Hematopoietic multipotent progenitor cell treated with erythropoietin and hydrocortisone succinate and interleukin-3 and kit ligand, for 6 days (in vitro differentiated cells): ENCODE results near the gene SALL2.

Experiments
- DNase-seq: peaks from one replicate; pipeline ENCODE4 v3.0.0-alpha.2; 2015

Gene SALL2

DNA sequence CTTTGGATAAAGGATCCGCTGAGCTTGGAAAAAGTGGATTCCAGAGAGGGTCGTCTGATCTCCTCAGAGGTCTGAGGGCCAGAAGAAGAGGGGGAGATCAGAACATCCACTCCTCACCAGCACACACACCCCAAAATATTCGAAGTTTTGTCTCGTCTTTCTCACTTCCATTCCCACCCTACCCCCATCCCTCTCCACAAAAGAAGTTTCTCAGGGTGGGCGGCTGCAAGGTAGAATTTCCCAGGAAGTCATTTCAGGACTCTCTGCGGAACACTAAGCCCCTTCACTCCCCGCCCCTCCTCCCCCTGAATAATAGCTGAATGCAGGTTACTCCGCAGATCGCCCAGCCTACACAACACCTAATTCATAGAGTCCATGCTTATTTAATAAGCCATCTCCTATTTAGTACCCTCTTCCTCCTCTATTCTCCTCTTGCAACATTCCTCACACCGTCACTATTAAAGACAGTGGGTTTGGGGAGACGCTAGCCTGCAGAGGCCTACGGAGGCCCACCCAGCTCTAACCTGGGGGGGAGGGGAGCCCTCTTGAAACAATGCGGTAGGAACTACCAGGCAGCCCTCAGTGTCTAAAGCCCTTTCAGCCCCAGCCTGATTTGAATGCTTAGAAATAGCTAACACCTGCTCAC is 649 bp upstream of the SALL2 start:
- DNase-seq = peak; percentile 62

DNA sequence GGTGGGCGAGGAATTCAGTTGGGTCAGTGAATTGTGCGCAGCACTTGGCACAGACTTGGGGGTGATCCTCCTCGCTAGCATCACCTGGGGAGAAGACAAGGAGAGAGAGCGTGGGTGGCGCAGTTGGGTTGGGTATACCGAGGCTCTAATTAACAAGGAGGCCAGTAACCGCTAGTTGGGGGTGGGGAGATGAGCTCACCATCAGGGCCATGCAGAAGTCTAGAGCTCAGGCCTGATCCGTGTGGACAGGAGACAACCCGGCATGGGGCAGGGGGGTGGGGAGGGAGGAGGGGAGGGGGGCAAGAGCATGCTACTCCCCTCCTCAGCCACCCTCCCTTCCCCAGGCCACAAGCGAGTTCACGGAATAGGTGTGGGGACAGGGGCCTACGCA is 580 bp downstream of the SALL2 start:
- no peak for DNase-seq

DNA sequence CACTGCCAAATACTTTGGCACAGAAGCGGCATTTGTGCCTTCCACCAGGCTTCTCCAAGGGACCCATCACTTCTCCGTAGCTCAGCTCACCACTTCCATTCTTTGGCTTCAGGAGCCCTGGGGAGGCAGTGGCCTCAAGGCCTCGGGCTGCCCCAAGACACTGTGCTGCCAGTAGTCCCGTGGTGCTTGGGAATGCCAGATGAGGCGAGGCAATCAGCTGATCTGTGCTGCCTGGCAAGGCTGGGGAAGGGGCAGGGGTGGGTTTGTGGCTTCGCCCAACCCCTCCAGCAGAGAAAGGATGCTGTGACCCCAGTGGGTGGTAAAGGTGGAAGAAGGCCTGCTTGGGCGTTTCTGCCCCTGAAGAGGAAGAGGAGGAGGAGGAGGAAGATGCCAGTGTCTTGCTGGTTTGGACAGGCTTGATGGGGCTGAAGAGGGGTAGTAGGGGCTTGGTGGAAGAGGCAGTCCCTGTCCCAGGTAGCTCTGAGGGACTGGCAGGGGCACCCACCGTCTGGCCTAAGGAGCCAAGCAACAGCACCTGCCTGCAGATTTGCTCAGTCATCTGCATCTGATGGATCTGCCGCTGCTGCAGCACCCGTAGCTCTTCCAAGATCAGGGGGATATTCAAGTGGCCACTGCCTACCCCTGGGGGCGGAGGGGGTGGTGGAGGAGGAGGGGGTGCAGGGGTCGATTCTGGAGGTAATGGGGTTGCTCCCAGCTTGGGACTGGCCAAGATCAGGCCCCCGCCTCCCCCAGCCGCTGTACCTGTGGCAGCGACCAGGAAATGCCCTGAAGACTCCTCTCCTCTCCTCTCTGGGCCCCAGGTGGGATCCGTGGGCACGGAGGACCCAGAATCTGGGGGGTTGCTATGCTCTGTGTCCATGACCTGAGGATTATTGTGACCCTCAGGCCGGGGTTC is 1.3 kb downstream of the SALL2 start:
- DNase-seq = no peak

DNA sequence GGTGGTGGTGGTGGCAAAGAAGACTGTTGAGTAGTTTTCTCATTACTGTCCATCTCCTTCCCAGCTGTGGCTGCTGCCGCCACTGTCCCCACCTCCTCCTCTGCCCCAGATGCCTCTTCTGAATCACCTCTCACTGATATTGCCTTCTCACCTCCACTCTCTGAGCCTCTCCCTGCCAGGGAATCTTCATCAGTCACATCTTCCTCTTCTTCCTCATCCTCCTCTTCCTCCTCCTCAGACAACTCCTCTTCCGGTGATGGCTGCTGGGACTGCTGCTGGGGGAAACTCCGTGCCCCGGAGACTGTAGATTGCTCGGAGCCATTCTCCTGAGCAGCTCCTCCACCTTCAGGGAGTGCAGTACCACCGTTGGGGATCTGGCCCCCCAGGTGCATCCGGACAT is 2.9 kb downstream of the SALL2 start:
- DNase-seq = no peak

DNA sequence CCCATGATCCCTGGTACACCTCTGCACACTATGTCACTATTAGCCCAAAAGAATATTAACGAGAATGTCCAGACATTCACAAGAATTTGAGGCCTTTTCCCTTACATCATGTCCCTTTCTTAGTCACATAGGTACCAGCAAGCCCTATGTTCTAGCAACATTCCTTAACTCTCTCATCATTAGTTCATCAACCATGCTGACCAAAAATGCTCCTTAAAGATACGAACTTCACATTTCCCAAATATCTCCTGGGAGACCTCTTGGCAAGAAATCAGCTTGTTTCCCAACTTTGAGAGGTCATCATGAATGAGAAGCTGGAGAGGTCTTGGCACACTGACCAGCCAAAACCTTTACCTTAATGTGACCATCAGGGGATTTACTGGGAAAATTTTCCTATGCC is 4.6 kb downstream of the SALL2 start:
- DNase-seq = no peak

DNA sequence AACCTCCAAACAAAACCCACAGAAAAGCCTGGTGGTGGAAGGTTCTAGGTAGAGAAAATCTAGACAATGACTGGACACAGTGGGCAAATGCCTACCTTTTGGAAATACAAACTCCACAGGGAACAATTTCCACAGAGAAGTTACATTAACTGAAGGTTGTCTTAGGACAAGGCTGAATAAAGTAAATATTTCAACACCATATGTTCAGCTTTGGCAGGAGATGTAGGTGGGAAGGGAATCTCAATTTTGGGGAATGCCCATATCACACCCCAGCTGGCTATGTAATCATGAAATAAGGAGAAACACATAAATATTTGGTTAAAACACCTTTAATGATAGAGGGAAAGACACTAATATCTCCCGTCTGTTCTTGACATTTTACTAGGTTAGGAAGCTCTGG is 5.4 kb downstream of the SALL2 start:
- no peak for DNase-seq

DNA sequence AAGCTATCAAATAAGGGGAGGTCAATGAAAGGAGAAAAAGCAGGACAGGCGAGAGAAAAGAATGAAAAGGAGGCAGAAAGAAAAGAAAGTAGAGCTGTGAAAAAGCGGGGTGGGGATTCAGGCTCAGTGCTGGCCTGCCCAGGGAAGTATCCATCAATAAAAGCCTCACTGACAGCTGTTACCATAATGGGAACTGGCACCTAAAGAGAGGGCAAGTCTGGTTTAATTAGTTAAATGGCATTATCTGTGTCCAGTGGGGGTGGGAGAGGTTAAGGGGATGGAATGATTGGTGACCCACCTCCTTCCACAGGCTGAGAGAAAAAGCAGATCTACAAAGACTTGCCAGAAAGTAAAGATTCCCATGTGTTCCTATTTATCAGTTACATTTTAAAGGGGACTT is 7.4 kb downstream of the SALL2 start:
- DNase-seq = no peak

DNA sequence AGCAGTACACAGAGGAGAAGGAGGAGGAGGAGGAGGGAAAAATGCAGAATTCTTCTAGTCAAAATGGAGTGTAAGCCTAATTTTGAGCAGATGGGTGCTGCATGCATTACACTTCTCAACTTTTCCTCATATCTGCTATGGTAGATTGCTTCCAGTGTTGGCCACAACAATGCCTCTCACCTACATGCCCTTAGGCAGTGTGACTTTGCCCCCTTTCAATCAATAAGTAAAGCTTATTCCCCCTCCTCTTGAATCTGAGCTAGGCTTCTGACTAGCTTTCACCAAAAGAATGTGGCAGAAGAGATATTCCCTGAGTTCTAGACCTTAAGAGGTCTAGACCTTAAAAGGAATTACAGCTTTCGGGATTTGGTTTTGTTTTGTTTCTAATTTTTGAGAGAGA is 11.8 kb downstream of the SALL2 start:
- DNase-seq = no peak

DNA sequence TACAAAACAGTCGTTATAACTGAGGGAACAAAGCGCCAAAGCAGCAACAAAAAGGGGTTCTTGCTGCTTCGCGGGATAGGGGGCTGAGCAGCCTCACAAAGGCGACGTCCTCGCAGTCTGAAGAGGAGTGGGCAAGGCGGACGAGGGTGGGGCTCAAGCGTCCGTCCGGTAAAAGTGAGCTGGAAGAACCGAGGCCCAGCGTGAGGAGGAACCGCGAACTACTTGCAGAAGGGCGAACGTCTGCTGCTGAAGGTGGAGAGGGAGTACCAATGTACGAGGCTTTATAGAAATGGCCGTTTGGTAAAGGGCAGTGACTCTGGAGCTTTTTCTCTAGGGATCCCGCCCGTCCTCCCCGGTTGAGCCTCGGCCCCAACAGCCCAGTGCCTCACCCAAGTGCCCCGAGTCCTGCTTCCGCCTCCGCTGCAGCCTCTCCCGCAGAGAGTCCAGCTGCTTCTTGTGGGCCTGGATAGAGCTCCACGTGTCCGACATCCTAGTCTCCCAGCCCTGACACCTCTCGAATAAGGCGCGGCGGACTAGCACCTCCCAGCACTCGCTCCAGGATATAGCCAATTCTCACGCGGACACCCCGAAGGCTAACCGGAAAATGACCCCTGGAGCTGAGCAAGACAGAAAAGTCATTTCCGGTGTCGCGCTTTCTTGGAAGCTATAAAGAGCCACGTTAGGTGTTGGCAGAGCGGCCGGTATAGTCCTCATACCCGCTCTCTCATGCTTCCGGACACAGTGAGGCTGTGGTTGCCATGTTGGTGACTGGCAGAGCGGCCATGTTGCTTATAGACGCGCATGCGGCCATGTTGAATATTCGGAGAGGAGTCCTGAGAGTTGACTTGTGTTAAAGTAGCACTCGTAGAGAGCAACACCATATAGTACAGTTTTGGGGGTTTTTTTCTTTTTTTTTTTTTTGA is 15.2 kb downstream of the SALL2 start, which contains the start of gene METTL3:
TSS of gene METTL3 (minus strand) at position 606 of the 923 bp plus-strand sequence. CDS start at position 489, 117 bp downstream.
- peak; percentile 100 for DNase-seq

DNA sequence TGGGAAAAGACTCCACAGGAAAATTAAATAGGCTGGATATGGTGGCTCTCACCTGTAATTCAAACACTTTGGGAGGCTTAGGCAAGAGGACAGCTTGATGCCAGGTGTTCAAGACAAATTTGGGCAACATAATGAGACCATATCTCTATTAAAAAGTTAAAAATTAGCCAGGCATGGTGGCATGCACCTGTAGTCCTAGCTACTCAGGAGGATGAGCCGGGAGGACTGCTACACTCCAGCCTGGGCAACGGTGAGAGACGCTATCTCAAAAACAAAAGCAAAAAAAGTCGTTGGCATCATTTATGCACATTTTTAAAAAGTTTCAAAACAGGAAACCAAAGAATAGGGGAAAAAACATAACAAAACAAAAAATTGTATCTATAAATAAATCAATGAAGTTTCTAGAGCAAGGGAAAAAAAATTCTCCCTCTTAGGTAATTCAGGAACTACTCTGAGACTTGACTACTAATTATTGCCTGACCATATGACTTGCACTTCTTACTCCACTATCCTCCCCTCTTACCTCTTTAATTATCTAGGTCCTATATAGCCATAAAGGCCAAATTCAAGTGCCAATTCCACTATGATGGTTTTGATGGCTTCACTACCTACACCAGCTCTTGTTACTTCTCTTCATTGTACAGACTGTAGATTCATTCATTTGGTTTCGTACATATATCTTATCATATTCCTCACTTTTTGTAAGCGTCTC is 16.6 kb downstream of the SALL2 start:
- DNase-seq = peak; percentile 23

DNA sequence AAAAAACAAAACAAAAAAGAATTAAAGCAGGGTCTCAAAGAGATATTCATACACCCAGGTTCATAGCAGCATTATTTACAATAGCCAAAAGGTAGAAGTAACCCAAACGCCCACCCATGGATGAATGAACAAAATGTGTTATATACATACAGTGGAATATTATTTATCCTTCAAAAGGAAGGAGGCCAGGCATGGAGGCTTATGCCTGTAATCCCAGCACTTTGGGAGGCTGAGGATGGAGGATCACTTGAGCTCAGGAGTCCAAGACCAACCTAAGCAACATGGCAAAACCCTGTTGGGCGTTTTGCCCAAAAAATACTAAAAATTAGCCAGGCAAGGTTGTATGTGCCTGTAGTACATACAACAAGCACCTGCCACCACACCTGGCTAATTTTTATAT is 19.6 kb downstream of the SALL2 start:
- DNase-seq = no peak

DNA sequence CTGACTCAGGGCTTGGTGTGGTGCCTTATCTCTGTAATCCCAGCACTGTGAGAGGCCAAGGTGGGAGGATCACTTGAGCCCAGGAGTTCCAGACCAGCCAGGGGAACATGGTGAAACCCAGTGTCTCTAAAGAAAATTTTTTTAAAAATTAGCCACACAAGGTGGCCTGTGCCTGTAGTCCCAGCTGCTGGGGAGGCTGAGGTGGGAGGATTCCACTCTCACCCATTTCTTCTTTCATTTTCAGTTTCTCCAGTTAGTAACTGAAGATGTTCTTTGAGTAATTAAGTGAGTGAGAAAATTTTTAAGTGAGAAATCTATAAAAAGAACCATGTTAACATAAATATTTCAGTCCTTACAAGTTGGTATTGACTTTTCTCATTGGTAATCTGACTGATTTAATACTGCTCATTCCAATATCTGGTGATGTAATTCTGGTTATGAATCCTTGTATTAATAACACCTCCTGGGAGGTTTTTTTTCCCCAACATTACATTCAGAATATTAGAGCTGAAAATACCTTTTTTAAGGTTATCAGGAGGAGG is 21.1 kb downstream of the SALL2 start:
- DNase-seq = peak; percentile 29

DNA sequence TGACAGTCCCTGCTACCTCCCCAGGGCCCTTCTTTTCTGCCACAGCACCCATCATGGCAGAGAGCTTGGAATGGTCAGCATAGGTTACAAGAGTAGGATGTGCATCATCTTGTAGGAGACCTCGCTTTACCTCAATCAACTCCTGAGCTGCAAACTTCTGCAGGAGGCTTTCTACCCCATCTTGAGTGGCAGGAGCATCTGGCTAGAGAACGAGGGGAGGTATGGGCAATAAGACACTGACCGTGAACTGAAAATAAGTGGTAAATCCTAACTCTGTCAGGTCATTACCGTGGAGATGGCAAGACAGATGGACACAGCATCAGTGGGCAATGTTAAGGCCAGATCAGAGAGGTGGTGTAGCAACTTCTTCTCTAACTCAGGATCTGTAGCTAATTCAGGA is 22.8 kb downstream of the SALL2 start:
- DNase-seq = no peak

DNA sequence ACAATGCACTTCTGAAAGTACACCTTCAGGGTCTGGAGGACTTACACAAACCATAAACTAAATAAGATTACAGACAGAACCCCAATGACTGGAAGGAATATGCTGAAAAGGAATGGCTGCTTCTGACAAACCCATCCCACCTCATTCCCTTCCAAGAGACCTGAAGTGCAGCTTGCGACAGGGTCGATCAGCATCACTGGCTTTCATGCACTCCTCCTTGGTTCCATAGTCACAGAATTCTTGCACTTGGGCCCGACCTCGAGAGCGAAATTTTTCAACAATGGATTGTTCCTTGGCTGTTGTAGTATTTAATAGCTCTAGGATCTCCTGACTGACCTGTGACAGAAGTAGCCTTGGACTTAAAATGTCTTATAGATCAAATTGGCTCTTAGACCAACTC is 24.6 kb downstream of the SALL2 start:
- no peak for DNase-seq

DNA sequence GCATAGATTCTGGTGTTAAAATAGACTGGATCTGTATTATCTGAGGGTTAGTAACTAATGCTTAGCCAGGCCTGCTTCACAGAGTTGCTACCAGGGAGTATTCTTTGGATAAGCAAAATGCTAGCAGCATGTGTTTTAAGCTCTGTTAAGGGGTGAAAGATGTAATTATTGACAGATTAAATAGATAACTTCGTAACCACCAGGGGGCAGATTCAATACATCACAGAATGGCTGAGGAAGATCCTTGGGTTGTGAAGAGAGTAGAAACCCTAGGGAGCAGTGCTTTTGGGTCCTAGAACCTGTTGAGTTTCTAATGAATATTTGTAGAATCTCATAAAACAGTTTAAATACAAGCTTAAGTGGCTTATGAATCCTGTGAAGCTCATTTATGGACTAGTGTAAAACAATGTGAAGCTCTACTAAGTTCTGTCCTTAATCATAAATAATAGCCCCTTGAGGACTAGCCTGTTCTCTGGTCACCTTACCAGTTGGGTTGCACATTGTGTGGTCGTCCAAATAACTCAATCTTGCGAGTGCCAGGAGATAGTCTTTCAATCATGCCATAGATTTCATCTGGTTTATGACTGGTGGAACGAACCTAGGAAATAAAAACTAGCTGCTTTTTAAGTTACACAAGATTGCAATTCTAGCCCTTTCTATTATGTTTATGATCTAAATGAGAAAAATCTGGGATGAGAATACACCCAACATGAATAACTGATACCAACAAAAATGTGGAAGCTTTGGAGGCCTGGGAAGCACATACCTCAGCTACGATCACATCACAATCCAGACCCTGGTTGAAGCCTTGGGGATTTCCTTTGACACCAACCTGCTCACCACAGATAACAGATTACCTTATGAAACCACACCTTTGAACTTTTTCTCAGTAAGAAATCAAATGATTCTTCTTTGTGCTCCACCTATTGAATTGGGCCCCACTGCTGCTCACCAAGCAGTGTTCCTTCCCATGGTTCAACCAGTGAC is 27.3 kb downstream of the SALL2 start:
- DNase-seq = peak; percentile 88

DNA sequence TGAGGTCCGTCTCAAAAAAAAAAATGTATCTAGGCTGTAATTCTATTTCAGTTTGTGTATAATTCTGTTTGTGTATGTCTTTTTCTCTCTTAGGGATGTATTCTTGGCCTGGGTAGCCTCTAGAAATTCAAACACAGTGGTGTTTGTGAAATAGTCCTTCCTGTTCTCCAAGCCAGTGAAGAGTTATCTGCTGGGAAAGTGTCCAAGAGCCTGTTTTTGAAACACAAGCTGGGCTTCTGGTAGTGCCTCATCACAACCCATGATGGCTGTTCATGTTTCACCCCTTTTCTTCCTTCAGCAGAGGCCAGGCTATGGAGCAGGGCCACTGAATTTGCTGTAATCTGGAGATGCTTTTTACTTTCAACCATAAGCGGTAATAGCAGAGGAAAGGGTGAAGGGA is 29.7 kb downstream of the SALL2 start:
- DNase-seq = no peak

DNA sequence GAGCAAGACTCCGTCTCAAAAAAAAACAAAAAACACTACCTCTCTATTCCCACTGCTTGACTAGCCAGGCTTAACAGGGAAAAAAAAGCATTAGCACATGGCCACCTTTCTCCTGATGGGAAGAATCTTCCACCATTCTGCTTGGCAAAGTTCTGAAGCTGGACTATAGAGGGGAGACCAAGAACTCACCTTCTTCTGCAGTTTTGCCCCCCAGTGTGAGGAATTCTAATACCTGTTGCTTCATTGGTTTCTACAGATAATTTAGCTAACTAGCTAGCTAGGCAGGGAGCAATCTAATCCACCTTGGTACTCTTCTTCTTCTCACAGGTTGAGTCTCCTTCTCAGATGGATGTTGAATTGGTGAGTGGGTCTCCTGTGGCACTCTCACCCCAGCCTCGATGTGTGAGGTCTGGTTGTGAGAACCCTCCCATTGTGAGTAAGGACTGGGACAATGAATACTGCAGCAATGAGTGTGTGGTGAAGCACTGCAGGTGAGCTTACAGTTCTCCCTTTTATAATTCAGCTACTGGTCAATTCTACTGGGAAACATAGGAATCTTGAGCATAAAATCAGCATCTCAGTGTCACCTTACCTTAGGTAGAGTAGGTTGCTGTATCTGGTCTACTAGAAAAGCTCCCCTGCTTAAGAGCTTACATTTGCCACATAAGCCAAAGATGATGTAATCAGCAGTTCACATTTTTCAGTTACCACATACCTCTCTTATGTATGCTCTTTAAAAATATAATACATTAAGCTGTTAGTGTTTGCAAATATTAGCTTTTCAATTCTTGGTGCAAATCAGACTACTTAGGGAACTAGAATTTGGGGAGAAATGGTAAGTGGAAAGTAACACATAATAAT is 31.0 kb downstream of the SALL2 start:
- DNase-seq = no peak

DNA sequence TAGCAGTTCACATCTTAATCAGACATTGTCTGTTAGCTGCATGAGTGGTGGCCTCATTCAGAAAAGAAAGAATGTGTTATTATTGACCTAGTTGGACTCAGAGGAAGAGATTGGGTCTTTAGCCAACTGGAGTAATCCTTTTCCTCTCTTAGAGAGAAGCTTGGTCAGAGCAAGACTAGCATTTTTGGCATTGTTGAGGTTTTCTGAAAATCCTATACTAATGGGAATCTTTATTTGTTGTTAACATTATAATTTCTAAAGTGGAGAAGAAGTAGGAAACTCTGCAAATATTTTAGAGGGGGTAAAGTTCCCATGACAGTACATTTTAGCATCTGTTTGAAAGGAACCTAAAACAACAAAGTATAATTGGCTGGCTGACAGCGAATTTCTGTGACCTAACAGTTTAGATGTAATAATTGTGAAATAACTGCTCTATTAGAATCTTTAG is 39.5 kb downstream of the SALL2 start:
- no peak for DNase-seq

DNA sequence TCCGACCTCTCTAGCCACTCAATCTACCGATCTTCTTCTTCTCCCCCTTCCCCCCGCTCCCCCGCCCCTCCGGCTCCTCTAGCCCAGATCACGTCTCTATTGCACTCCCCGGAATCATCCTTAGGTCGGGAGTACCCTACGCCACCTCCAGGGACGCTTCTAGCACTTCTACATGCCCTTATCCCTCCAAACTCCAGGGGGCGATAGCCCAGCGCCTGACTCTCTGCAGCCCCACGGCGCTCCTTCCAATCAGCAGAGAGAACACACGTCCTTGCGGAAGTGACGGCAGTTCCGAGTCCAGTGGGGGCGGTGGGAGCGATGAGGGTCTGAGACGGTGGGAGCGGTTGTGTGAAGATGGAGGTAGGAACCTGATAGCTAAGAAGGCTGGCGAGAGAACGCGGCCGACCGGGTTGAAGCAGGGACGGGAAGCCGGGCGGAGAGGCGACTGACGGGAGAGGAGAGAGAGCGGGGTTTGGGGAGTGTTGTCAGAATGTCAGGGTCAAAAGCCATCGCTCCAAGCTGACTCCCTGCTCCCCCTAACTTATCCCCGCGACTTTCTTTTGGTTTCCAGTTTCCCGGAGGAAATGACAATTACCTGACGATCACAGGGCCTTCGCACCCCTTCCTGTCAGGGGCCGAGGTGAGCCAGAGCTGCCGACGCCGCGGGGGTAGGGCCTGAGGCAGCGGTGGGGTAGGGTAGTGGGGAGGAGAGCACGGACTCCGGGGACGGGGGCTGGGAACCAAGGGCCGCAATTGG is 49.0 kb downstream of the SALL2 start, which contains the start of the genes RAB2B and TOX4:
TSS of gene RAB2B (minus strand) at position 35 of the 757 bp plus-strand sequence. CDS start 87 bp downstream, outside the sequence.
TSS of gene TOX4 (plus strand) at position 271 of the 757 bp plus-strand sequence. CDS start at position 355, 84 bp downstream.
- peak; percentile 99 for DNase-seq
